HEK293 (cell line): Measurements from ENCODE around the gene METRNL.

Experiments
- SP2 ChIP-seq: fragments of 450-650 bp; formaldehyde crosslinking; IDR thresholded peaks from 2 replicates; pipeline ENCODE4 v1.5.1; 2016; ENCODE audit warnings: missing biosample characterization, missing genetic modification characterization
- TRIM28 ChIP-seq: IDR thresholded peaks from 2 replicates; pipeline ENCODE4 v1.6.1; 2011; ENCODE audit warnings: low read length, control low read depth, borderline replicate concordance
- ZNF133 ChIP-seq: fragments of 450-650 bp; formaldehyde crosslinking; IDR thresholded peaks from 2 replicates; pipeline ENCODE4 v1.5.1; 2016; ENCODE audit warnings: missing biosample characterization, missing genetic modification characterization
- ZNF174 ChIP-seq: fragments of 450-650 bp; formaldehyde crosslinking; IDR thresholded peaks from 2 replicates; pipeline ENCODE4 v1.5.0; 2017; ENCODE audit warnings: missing biosample characterization, mild to moderate bottlenecking, missing genetic modification characterization
- ZNF202 ChIP-seq: fragments of 450-650 bp; formaldehyde crosslinking; IDR thresholded peaks from 2 replicates; pipeline ENCODE4 v1.5.1; 2016; ENCODE audit warnings: missing biosample characterization, missing genetic modification characterization, borderline replicate concordance
- ZNF274 ChIP-seq, 2 experiments: fragments of 200-500 bp in 1 of 2; fragments of 450-650 bp in 1 of 2; sonication (Bioruptor generic) in 1 of 2; formaldehyde crosslinking in 1 of 2; IDR thresholded peaks; 2 replicates each; pipeline versions ENCODE4 v1.5.1 to v1.6.1; 2014 to 2016; ENCODE audit warnings: borderline replicate concordance in 1 of 2, inconsistent platforms in 1 of 2, low read length in 1 of 2, missing biosample characterization in 1 of 2, missing genetic modification characterization in 1 of 2
- ZNF391 ChIP-seq: fragments of 450-650 bp; formaldehyde crosslinking; IDR thresholded peaks from 2 replicates; pipeline ENCODE4 v1.5.1; 2016; ENCODE audit warnings: low read depth, missing biosample characterization, missing genetic modification characterization, borderline replicate concordance
- TF ChIP-seq, protein P1 (sequence below): fragments of 450-650 bp; formaldehyde crosslinking; IDR thresholded peaks from 2 replicates; pipeline ENCODE4 v1.5.1; 2016; ENCODE audit warnings: missing biosample characterization, missing genetic modification characterization
- TF ChIP-seq, protein P2 (sequence below): fragments of 450-650 bp; formaldehyde crosslinking; IDR thresholded peaks from 2 replicates; pipeline ENCODE4 v1.5.1; 2016; ENCODE audit warnings: missing biosample characterization, missing genetic modification characterization

DNA sequence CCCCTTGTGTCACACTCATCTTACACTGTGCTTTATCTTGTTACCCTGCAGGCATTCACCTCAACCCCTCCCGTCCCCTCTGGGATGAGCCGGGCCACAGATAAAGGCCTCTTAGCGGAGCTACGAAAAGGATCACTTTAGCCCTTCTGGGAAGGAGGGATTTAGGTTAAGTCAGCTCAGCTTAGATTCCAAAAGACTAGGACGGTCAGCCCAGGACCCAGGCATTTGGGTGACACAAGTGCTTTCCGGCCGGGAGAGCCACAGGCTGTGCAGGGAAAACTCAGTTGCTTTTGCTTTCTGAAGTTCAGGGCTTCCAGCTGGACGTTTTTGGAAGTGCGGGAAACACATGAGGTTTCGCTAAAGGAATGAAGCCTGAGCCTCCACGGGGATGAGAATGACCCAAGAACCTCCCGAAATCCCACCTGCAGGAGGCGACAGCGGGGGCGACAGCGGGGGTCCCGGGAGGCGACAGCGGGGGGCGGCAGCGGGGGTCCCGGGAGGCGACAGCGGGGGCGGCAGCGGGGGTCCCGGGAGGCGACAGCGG, 11.6 kb upstream of the METRNL start:
- TF ChIP-seq ZNF274 (IDR thresholded peaks at IDR 0.05; ENCODE audit: low read length) (no peak), ZNF274 (tag by site-specific recombination; IDR thresholded peaks at IDR 0.05; ENCODE audit: borderline replicate concordance) (no peak), ZNF391 (no peak), ZNF202 (tag by site-specific recombination) (no peak), ZNF133 (tag by site-specific recombination) (no peak), ZNF174 (tag by site-specific recombination) (no peak), SP2 (tag by site-specific recombination) (no peak), TRIM28 (no peak)
- TF ChIP-seq, protein P1, sequence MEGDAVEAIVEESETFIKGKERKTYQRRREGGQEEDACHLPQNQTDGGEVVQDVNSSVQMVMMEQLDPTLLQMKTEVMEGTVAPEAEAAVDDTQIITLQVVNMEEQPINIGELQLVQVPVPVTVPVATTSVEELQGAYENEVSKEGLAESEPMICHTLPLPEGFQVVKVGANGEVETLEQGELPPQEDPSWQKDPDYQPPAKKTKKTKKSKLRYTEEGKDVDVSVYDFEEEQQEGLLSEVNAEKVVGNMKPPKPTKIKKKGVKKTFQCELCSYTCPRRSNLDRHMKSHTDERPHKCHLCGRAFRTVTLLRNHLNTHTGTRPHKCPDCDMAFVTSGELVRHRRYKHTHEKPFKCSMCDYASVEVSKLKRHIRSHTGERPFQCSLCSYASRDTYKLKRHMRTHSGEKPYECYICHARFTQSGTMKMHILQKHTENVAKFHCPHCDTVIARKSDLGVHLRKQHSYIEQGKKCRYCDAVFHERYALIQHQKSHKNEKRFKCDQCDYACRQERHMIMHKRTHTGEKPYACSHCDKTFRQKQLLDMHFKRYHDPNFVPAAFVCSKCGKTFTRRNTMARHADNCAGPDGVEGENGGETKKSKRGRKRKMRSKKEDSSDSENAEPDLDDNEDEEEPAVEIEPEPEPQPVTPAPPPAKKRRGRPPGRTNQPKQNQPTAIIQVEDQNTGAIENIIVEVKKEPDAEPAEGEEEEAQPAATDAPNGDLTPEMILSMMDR (tag by site-specific recombination) = no peak
- TF ChIP-seq, protein P2, sequence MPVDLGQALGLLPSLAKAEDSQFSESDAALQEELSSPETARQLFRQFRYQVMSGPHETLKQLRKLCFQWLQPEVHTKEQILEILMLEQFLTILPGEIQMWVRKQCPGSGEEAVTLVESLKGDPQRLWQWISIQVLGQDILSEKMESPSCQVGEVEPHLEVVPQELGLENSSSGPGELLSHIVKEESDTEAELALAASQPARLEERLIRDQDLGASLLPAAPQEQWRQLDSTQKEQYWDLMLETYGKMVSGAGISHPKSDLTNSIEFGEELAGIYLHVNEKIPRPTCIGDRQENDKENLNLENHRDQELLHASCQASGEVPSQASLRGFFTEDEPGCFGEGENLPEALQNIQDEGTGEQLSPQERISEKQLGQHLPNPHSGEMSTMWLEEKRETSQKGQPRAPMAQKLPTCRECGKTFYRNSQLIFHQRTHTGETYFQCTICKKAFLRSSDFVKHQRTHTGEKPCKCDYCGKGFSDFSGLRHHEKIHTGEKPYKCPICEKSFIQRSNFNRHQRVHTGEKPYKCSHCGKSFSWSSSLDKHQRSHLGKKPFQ = no peak
